Measurements from ENCODE around the gene BOLA3.

DNA sequence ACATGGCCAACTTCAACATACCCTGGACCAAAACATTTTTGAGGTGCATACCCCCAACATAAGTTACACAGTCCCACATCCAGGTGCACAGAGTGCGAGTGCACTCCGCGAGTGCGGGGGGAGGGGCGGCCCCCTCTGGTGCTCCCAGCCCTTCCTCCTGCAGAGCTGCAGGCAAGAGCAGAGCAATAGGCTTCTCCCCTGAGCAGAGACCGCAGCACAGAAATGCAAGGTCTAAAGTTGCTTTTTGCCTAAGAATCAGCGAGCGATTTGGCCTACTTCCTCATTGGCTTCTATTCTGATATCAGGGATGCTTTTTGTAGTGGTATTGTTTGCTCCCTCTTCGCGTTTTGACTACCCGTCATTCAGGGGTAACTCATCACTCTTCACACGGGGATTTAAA is 40.6 kb downstream of the BOLA3 start:
- TF ChIP-seq POLR2A (IDR thresholded peaks at IDR 0.05; ENCODE audit: extremely low read depth, insufficient read length) (no peak), MYC (IDR thresholded peaks at IDR 0.05; ENCODE audit: low read depth, low read length) (no peak)
- TF ChIP-seq, protein P1, sequence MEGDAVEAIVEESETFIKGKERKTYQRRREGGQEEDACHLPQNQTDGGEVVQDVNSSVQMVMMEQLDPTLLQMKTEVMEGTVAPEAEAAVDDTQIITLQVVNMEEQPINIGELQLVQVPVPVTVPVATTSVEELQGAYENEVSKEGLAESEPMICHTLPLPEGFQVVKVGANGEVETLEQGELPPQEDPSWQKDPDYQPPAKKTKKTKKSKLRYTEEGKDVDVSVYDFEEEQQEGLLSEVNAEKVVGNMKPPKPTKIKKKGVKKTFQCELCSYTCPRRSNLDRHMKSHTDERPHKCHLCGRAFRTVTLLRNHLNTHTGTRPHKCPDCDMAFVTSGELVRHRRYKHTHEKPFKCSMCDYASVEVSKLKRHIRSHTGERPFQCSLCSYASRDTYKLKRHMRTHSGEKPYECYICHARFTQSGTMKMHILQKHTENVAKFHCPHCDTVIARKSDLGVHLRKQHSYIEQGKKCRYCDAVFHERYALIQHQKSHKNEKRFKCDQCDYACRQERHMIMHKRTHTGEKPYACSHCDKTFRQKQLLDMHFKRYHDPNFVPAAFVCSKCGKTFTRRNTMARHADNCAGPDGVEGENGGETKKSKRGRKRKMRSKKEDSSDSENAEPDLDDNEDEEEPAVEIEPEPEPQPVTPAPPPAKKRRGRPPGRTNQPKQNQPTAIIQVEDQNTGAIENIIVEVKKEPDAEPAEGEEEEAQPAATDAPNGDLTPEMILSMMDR (IDR thresholded peaks at IDR 0.05; ENCODE audit: low read depth, low read length), result no peak
- TF ChIP-seq, protein P2, sequence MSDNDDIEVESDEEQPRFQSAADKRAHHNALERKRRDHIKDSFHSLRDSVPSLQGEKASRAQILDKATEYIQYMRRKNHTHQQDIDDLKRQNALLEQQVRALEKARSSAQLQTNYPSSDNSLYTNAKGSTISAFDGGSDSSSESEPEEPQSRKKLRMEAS (IDR thresholded peaks at IDR 0.05; ENCODE audit: low read depth, low read length), result no peak

Data from NB4 (cell line).